Psoas muscle (tissue), 8 donors: ENCODE data around the gene SAXO2. TPM values are rescaled to one million over a fixed set of nuclear protein-coding genes. Genes with fewer than 3 reads are reported as not detected.
"Not testable (repeated sequence)": the region's sequence is repeated elsewhere in the genome, so short reads cannot be mapped to it uniquely, and the experiment has no call there.

ENCODE experiments used
- ATAC-seq, 4 donors: fragments of 200-7000 bp; cut with Tn5 transposase; one replicate each; pipeline ENCODE4 v1.9.1; 2020; ENCODE audit warnings: moderate library complexity in 3 of 4, mild to moderate bottlenecking in 2 of 4
- DNase-seq, 2 donors: peaks; one replicate each; pipeline ENCODE4 v3.0.0-alpha.2; 2020
- H3K27ac ChIP-seq: fragments of 200-600 bp; one replicate; pipeline ENCODE4 v1.8.0; 2022
- H3K27me3 ChIP-seq, 3 donors: fragments of 200-600 bp in 1 of 3; one replicate each; pipeline versions ENCODE4 v1.6.1 to v1.8.0; 2013 to 2022; ENCODE audit warnings: low read length in 2 of 3, mild to moderate bottlenecking in 2 of 3, moderate library complexity in 1 of 3; ENCODE audit not compliant: insufficient read depth in 3 of 3
- H3K36me3 ChIP-seq, 2 donors: fragments of 200-600 bp in 1 of 2; one replicate each; pipeline versions ENCODE4 v1.6.1 to v1.8.0; 2013 to 2022; ENCODE audit warnings: low read depth in 1 of 2, mild to moderate bottlenecking in 1 of 2, moderate library complexity in 1 of 2; ENCODE audit not compliant: insufficient read depth in 1 of 2
- H3K4me1 ChIP-seq: fragments of 200-600 bp; one replicate; pipeline ENCODE4 v1.8.0; 2022
- H3K4me3 ChIP-seq: fragments of 200-600 bp; one replicate; pipeline ENCODE4 v1.8.0; 2022; ENCODE audit warnings: mild to moderate bottlenecking
- H3K9me3 ChIP-seq: fragments of 200-600 bp; one replicate; pipeline ENCODE4 v1.8.0; 2022
- CTCF ChIP-seq: fragments of 200-600 bp; IDR thresholded peaks from one replicate; pipeline ENCODE4 v1.8.0; 2022; ENCODE audit warnings: antibody characterized with exemption
- WGBS, 3 donors: extraction: QIAGEN DNeasy Blood & Tissue Kit; methylation state at CpG; one replicate each; pipeline versions ENCODE4 v1.1.6 to v1.1.7; 2013; 5-methylcytosine and 5-hydroxymethylcytosine counted together
- intact Hi-C, 2 donors: fragments of 100-400 bp; cut with DNase I; formaldehyde crosslinking; loops; one replicate each; pipeline versions ENCODE4 v1.11.0 to v1.14.2; 2022
- long read RNA-seq, 2 donors: library from polyadenylated mRNA; unstranded; transcript quantifications; one replicate each; pipeline ENCODE4 v2.0.0, GENCODE V29; 2021
- polyA plus RNA-seq, 3 donors: library from polyadenylated mRNA; stranded (reverse); fragments of 200-250 nt; gene quantifications; one replicate each; pipeline ENCODE4 v1.2.3, GENCODE V29; 2013
- total RNA-seq, 4 donors: library from RNA; stranded (reverse); fragmentation: NEBNext Ultra II Directional in 2 of 4; extraction: Animal tissue kit (Norgen Biotek cat#: 25700) in 2 of 4; gene quantifications; one replicate each; pipeline versions ENCODE4 v1.2.1 to v1.2.4, GENCODE V29; 2021 to 2023
- donor health status: healthy with polysubstance abuse.
- donor health status: DM: no; HTN: no; CAD: no; lungs with moderate emphysema.
- donor health status: Bipolar disorder and iron deficiency.
- donor health status: healthy.
- donor health status: DM: yes; HTN: yes; CAD: no.
- donor health status: DM: no; HTN: no; CAD: no.
- donor health status: DM: no; HTN: no; CAD: no.
- donor health status: DM: yes; HTN: yes; CAD: no.

The SAXO2 gene
- total RNA-seq = 1 to 10 TPM in 3 of 4 donors, not detected in 1; 1.6 to 4.2 (median 1.9) TPM
- 1 to 10 TPM in 1 of 3 donors, under 1 TPM in 2; 0.40 to 4.3 (median 0.80) TPM for polyA plus RNA-seq
- long read RNA-seq, donor 1, partial matches to known transcripts = 0 of 1 reads
- long read RNA-seq, donor 1, other reads (novel, unspliced or antisense) = 1 of 1 reads
- long read RNA-seq, donor 2, partial matches to known transcripts = 0 of 1 reads
- long read RNA-seq, donor 2, other reads (novel, unspliced or antisense) = 0 of 1 reads

GRCh38 chr15:82262422-82263026 is at the start of gene SAXO2, which contains the start of gene EFL1:
TSS of gene SAXO2 (plus strand) at chr15:82262818. CDS start at chr15:82262880, 62 bp downstream.
TSS of gene EFL1 (minus strand) at chr15:82262734. CDS start at chr15:82261778, 956 bp downstream.
- 0% methylated on average over 45 to 57 of the region's 57 CpGs for WGBS, 3 donors
- ATAC-seq = peak; percentile 96 to 99 (median 98)

GRCh38 chr15:82216092-82216491 is 46.5 kb upstream of the SAXO2 start:
- H3K36me3 ChIP-seq = peaks cover 3 to 43% of the 10 kb centered on the region in 2 donors
- ATAC-seq, H3K27ac ChIP-seq, intact Hi-C loops, DNase-seq, H3K9me3 ChIP-seq, H3K4me1 ChIP-seq, H3K4me3 ChIP-seq, H3K27me3 ChIP-seq: not testable (repeated sequence)
- WGBS, 3 donors = 60 to 69% (median 68%) methylated on average over 2 of the region's 2 CpGs

More at GRCh38 chr15:82262422-82263026, at the start of gene SAXO2, which contains the start of gene EFL1:
- Histone ChIP-seq H3K4me3 (peak within 1 kb of the TSS; percentile 98), H3K4me1 (peaks cover 21% of the 10 kb centered on the region), H3K27ac (peak within 1 kb of the TSS; percentile 88), H3K9me3 (no peaks in the 10 kb centered on the region), H3K36me3 (peaks cover 0 to 24% of the 10 kb centered on the region in 2 donors), H3K27me3 (no peaks in the 10 kb centered on the region)
- TF ChIP-seq CTCF = no peak
- DNase-seq = peak; percentile 90 to 95
- intact Hi-C loops = no loop called here

- H3K9me3 ChIP-seq, intact Hi-C loops, H3K27me3 ChIP-seq, DNase-seq, ATAC-seq, H3K4me3 ChIP-seq, H3K4me1 ChIP-seq, H3K27ac ChIP-seq: not testable (repeated sequence)
- H3K36me3 ChIP-seq = peaks cover 3 to 33% of the 10 kb centered on the region in 2 donors
- 76 to 93% (median 81%) methylated on average over 2 of the region's 2 CpGs for WGBS, 3 donors
Measured at GRCh38 chr15:82221535-82221934, 41.1 kb upstream of the SAXO2 start.

- no peak for TF ChIP-seq CTCF
Measured at GRCh38 chr15:82228750-82229149, 33.9 kb upstream of the SAXO2 start.

GRCh38 chr15:82231233-82231632 is 31.4 kb upstream of the SAXO2 start:
- peaks cover 0 to 56% of the 10 kb centered on the region in 2 donors for H3K36me3 ChIP-seq
- intact Hi-C loops = no loop called here
- H3K4me3 ChIP-seq = no peak overlapping the region
- 51 to 58% (median 55%) methylated on average over 2 of the region's 2 CpGs for WGBS, 3 donors
- H3K4me1 ChIP-seq = no peaks in the 10 kb centered on the region
- ATAC-seq = no peak
- TF ChIP-seq CTCF = no peak
- no peaks in the 10 kb centered on the region for H3K27me3 ChIP-seq
- no peaks in the 10 kb centered on the region for H3K9me3 ChIP-seq
- DNase-seq = no peak
- H3K27ac ChIP-seq = no peak overlapping the region

More at GRCh38 chr15:82228750-82229149, 33.9 kb upstream of the SAXO2 start:
- H3K9me3 ChIP-seq = no peaks in the 10 kb centered on the region
- peaks cover 0 to 52% of the 10 kb centered on the region in 2 donors for H3K36me3 ChIP-seq
- no peak overlapping the region for H3K27ac ChIP-seq
- no peak overlapping the region for H3K4me3 ChIP-seq
- H3K27me3 ChIP-seq = no peaks in the 10 kb centered on the region
- no peaks in the 10 kb centered on the region for H3K4me1 ChIP-seq
- intact Hi-C loops = no loop called here
- WGBS, 3 donors = 86 to 100% (median 92%) methylated on average over 1 of the region's 1 CpG
- ATAC-seq = no peak
- no peak for DNase-seq
